Measurements from ENCODE around the gene COL12A1. TPM values are rescaled to one million over a fixed set of nuclear protein-coding genes. Genes with fewer than 3 reads are reported as not detected.
A peak's percentile ranks its signal among the peaks of the same experiment; 100 is the strongest.

The COL12A1 gene
- total RNA-seq, 1 donor from 2014 or later = 1.3 TPM

- Histone ChIP-seq H3K79me2 (ENCODE audit: low read depth) (no peaks in the 10 kb centered on the region), H2AFZ (replicated peaks) (no peak overlapping the region), H3K4me3 (no peak overlapping the region), H3K9me3 (ENCODE audit: low read depth) (no peaks in the 10 kb centered on the region), H3K4me2 (no peak overlapping the region), H3K4me1 (no peaks in the 10 kb centered on the region), H3K9ac (no peak overlapping the region), H4K20me1 (ENCODE audit: low read depth) (no peaks in the 10 kb centered on the region), H3K36me3 (no peaks in the 10 kb centered on the region), H3F3A (ENCODE audit: low read depth) (no peaks in the 10 kb centered on the region), H3K27ac (no peak overlapping the region), H3K27me3 (no peaks in the 10 kb centered on the region)
- Mint-ChIP-seq H3K9me3 (no peaks in the 10 kb centered on the region), H3K4me3 (no peak overlapping the region), H3K4me1 (no peaks in the 10 kb centered on the region), H3K36me3 (no peaks in the 10 kb centered on the region), H3K27ac (no peak overlapping the region), H3K27me3 (ENCODE audit: insufficient read depth, low read depth) (no peaks in the 10 kb centered on the region)
- DNase-seq (ENCODE audit: low spot score) = no peak
- TF ChIP-seq EZH2phosphoT487 (IDR thresholded peaks at IDR 0.05) (no peak), EZH2 (IDR thresholded peaks at IDR 0.05) (no peak), CTCF (IDR thresholded peaks at IDR 0.05) (no peak)
Observed at GRCh38 chr6:75135450-75135849, 70.4 kb downstream of the COL12A1 start.

- Histone ChIP-seq H3K4me1 (no peaks in the 10 kb centered on the region), H3K79me2 (ENCODE audit: low read depth) (no peaks in the 10 kb centered on the region), H3F3A (ENCODE audit: low read depth) (no peaks in the 10 kb centered on the region), H3K9ac (no peak overlapping the region), H3K4me2 (no peak overlapping the region), H3K27me3 (no peaks in the 10 kb centered on the region), H2AFZ (replicated peaks) (peak overlapping the region; percentile 14), H4K20me1 (ENCODE audit: low read depth) (no peaks in the 10 kb centered on the region), H3K36me3 (no peaks in the 10 kb centered on the region), H3K27ac (no peak overlapping the region), H3K9me3 (ENCODE audit: low read depth) (no peaks in the 10 kb centered on the region), H3K4me3 (no peak overlapping the region)
- Mint-ChIP-seq H3K4me3 (no peak overlapping the region), H3K9me3 (no peaks in the 10 kb centered on the region), H3K4me1 (no peaks in the 10 kb centered on the region), H3K27me3 (ENCODE audit: insufficient read depth, low read depth) (no peaks in the 10 kb centered on the region), H3K36me3 (no peaks in the 10 kb centered on the region), H3K27ac (no peak overlapping the region)
- no peak for DNase-seq (ENCODE audit: low spot score)
- no peak for TF ChIP-seq EZH2 (IDR thresholded peaks at IDR 0.05)
- no peak for TF ChIP-seq EZH2phosphoT487 (IDR thresholded peaks at IDR 0.05)
- no peak for TF ChIP-seq CTCF (IDR thresholded peaks at IDR 0.05)
Observed at GRCh38 chr6:75130784-75131183, 75.1 kb downstream of the COL12A1 start.

- Histone ChIP-seq H4K20me1 (ENCODE audit: low read depth) (no peaks in the 10 kb centered on the region), H3K4me1 (no peaks in the 10 kb centered on the region), H3K9ac (no peak overlapping the region), H3K79me2 (ENCODE audit: low read depth) (no peaks in the 10 kb centered on the region), H3K4me3 (no peak overlapping the region), H3K9me3 (ENCODE audit: low read depth) (no peaks in the 10 kb centered on the region), H3F3A (ENCODE audit: low read depth) (no peaks in the 10 kb centered on the region), H3K36me3 (no peaks in the 10 kb centered on the region), H2AFZ (replicated peaks) (no peak overlapping the region), H3K27me3 (no peaks in the 10 kb centered on the region), H3K27ac (no peak overlapping the region), H3K4me2 (no peak overlapping the region)
- H3K36me3 Mint-ChIP-seq = no peaks in the 10 kb centered on the region
- H3K4me1 Mint-ChIP-seq = no peaks in the 10 kb centered on the region
- no peak overlapping the region for H3K4me3 Mint-ChIP-seq
- no peaks in the 10 kb centered on the region for H3K9me3 Mint-ChIP-seq
- no peaks in the 10 kb centered on the region for H3K27me3 Mint-ChIP-seq (ENCODE audit: insufficient read depth, low read depth)
- no peak overlapping the region for H3K27ac Mint-ChIP-seq
- DNase-seq (ENCODE audit: low spot score) = no peak
- TF ChIP-seq EZH2 (IDR thresholded peaks at IDR 0.05) (no peak), CTCF (IDR thresholded peaks at IDR 0.05) (no peak), EZH2phosphoT487 (IDR thresholded peaks at IDR 0.05) (no peak)
Observed at GRCh38 chr6:75128878-75129570, 76.8 kb downstream of the COL12A1 start.
